HCT116 (cell line): ENCODE data around the gene PSMD5. TPM values are rescaled to one million over a fixed set of nuclear protein-coding genes. Genes with fewer than 3 reads are reported as not detected.
A peak's percentile ranks its signal among the peaks of the same experiment; 100 is the strongest.

ENCODE experiments used
- ATAC-seq: fragments of 200-7000 bp; cut with Tn5 transposase; 2 replicates; pipeline ENCODE4 v1.9.1; 2020; ENCODE audit warnings: mild to moderate bottlenecking, moderate library complexity
- BruUV-seq: library from RNA; stranded (reverse); fragments of 400-500 nt; replicated peaks from 2 replicates; lab custom pipeline; 2021; lab: Mats Ljungman, UMichigan
- CTCF ChIA-PET: fragments of 300-600 bp; sonication (Branson Sonifier 250); formaldehyde crosslinking; loops from one replicate; lab custom pipeline; 2021; ENCODE audit warnings: antibody characterized with exemption; lab: Charles Lee
- POLR2A ChIA-PET: fragments of 300-600, 350-600 bp; sonication (Branson Sonifier 250); formaldehyde crosslinking; loops from one replicate; lab custom pipeline; 2021; ENCODE audit warnings: antibody characterized with exemption; lab: Charles Lee
- RAD21 ChIA-PET, 2 experiments: fragments of 300-600 bp; sonication (Branson Sonifier 250); formaldehyde crosslinking; loops; one replicate each; lab custom pipeline; 2023; ENCODE audit warnings: low total read pairs in 2 of 2; ENCODE audit not compliant: uncharacterized antibody in 2 of 2, unreplicated experiment in 2 of 2, low non-redundant PET in 1 of 2; lab: Charles Lee
- DNase-seq: peaks from one replicate; pipeline ENCODE4 v3.0.0-alpha.2; 2010; ENCODE audit warnings: low read depth, low spot score
- H2AFZ ChIP-seq: fragments of 200-600 bp; shearing (Covaris generic), sonication (generic); 2 replicates; pipeline ENCODE4 v1.6.1; 2017; ENCODE audit warnings: low read depth, mixed run types, mixed read lengths, antibody characterized with exemption, low read length; ENCODE audit not compliant: poor library complexity, severe bottlenecking
- H3K27ac ChIP-seq: 2 replicates; pipeline ENCODE4 v1.5.1; 2012; ENCODE audit warnings: low read depth, low read length
- H3K27me3 ChIP-seq: fragments of 200-600 bp; sonication (generic); 2 replicates; pipeline ENCODE4 v1.6.1; 2016; ENCODE audit warnings: mixed run types, low read length, mixed read lengths; ENCODE audit not compliant: insufficient read depth
- H3K36me3 ChIP-seq, 2 experiments: fragments of 200-500 bp in 1 of 2; fragments of 200-600 bp in 1 of 2; sonication (Bioruptor generic) in 1 of 2; sonication (generic) in 1 of 2; 2 replicates each; pipeline versions ENCODE4 v1.5.1 to v1.6.1; 2014 to 2016; ENCODE audit warnings: low read length in 2 of 2, inconsistent platforms in 1 of 2, mixed read lengths in 1 of 2, mixed run types in 1 of 2; ENCODE audit not compliant: insufficient read depth in 2 of 2, control insufficient read depth in 1 of 2
- H3K4me1 ChIP-seq, 2 experiments: fragments of 200-600 bp in 1 of 2; sonication (generic) in 1 of 2; 2 replicates each; pipeline versions ENCODE4 v1.5.1 to v1.6.1; 2012 to 2017; ENCODE audit warnings: low read length in 2 of 2, inconsistent platforms in 1 of 2, mild to moderate bottlenecking in 1 of 2, mixed read lengths in 1 of 2, mixed run types in 1 of 2, moderate library complexity in 1 of 2; ENCODE audit not compliant: insufficient read depth in 2 of 2, control insufficient read depth in 1 of 2
- H3K4me2 ChIP-seq: fragments of 200-600 bp; sonication (generic); 2 replicates; pipeline ENCODE4 v1.6.1; 2017; ENCODE audit warnings: mixed run types, low read length, mixed read lengths
- H3K4me3 ChIP-seq, 2 experiments: fragments of 200-600 bp in 1 of 2; sonication (generic) in 1 of 2; replicated peaks in 1 of 2; 2 replicates each; pipeline ENCODE4 v1.5.1; 2011 to 2016; ENCODE audit warnings: low read length in 2 of 2, control low read depth in 1 of 2, low read depth in 1 of 2, mild to moderate bottlenecking in 1 of 2, mixed read lengths in 1 of 2, mixed run types in 1 of 2
- H3K79me2 ChIP-seq: fragments of 200-600 bp; sonication (generic); 2 replicates; pipeline ENCODE4 v1.6.1; 2017; ENCODE audit warnings: mild to moderate bottlenecking, mixed run types, low read length, moderate library complexity, mixed read lengths; ENCODE audit not compliant: insufficient read depth
- H3K9ac ChIP-seq: fragments of 200-600 bp; sonication (generic); 2 replicates; pipeline ENCODE4 v1.6.1; 2016; ENCODE audit warnings: low read length, mixed read lengths
- H3K9me2 ChIP-seq: fragments of 200-600 bp; sonication (generic), shearing (Covaris generic); 2 replicates; pipeline ENCODE4 v1.6.1; 2017; ENCODE audit warnings: mixed run types, mild to moderate bottlenecking, moderate library complexity; ENCODE audit not compliant: insufficient read depth
- H3K9me3 ChIP-seq, 2 experiments: fragments of 200-500 bp in 1 of 2; fragments of 200-600 bp in 1 of 2; sonication (Bioruptor generic) in 1 of 2; sonication (generic) in 1 of 2; 2 replicates each; pipeline ENCODE4 v1.6.1; 2014 to 2017; ENCODE audit warnings: low read length in 2 of 2, mixed read lengths in 2 of 2, inconsistent platforms in 1 of 2, low read depth in 1 of 2, mild to moderate bottlenecking in 1 of 2, mixed run types in 1 of 2, moderate library complexity in 1 of 2; ENCODE audit not compliant: control insufficient read depth in 1 of 2, insufficient read depth in 1 of 2
- H4K20me1 ChIP-seq: fragments of 200-600 bp; sonication (generic), shearing (Covaris generic); 2 replicates; pipeline ENCODE4 v1.6.1; 2017; ENCODE audit warnings: mixed run types, mild to moderate bottlenecking, moderate library complexity; ENCODE audit not compliant: insufficient read depth
- CBX3 ChIP-seq: IDR thresholded peaks from 2 replicates; pipeline ENCODE4 v1.6.1; 2012; ENCODE audit warnings: low read depth
- CTCF ChIP-seq, 3 experiments: fragments of 200-600 bp in 1 of 3; sonication (generic) in 1 of 3; IDR thresholded peaks in 2 of 3; conservative IDR thresholded peaks in 1 of 3; 2 replicates each; pipeline ENCODE4 v1.5.1; 2012 to 2017; ENCODE audit warnings: low read depth in 2 of 3, low read length in 2 of 3, antibody characterized with exemption in 1 of 3, borderline replicate concordance in 1 of 3, control low read depth in 1 of 3, mild to moderate bottlenecking in 1 of 3, mixed read lengths in 1 of 3, mixed run types in 1 of 3, moderate library complexity in 1 of 3; ENCODE audit not compliant: insufficient read depth in 1 of 3
- EGR1 ChIP-seq: IDR thresholded peaks from 2 replicates; pipeline ENCODE4 v1.6.1; 2012; ENCODE audit warnings: low read depth
- ELF1 ChIP-seq: IDR thresholded peaks from 2 replicates; pipeline ENCODE4 v1.6.1; 2012; ENCODE audit warnings: low read depth, borderline replicate concordance
- EZH2 ChIP-seq: fragments of 200-600 bp; sonication (generic); IDR thresholded peaks from 2 replicates; pipeline ENCODE4 v1.6.1; 2017; ENCODE audit warnings: antibody characterized with exemption, mixed run types
- FOSL1 ChIP-seq: IDR thresholded peaks from 2 replicates; pipeline ENCODE4 v1.6.1; 2012; ENCODE audit warnings: low read depth
- MAX ChIP-seq: IDR thresholded peaks from 2 replicates; pipeline ENCODE4 v1.6.1; 2012
- POLR2A ChIP-seq: IDR thresholded peaks from 2 replicates; pipeline ENCODE4 v1.7.0; 2011; ENCODE audit warnings: borderline replicate concordance; ENCODE audit not compliant: insufficient read depth, insufficient read length; ENCODE audit errors: extremely low read depth
- POLR2AphosphoS5 ChIP-seq: IDR thresholded peaks from 2 replicates; pipeline ENCODE4 v1.6.1; 2011; ENCODE audit warnings: mild to moderate bottlenecking, low read depth, low read length, moderate library complexity
- RAD21 ChIP-seq: IDR thresholded peaks from 2 replicates; pipeline ENCODE4 v1.6.1; 2012; ENCODE audit warnings: low read depth, mild to moderate bottlenecking
- REST ChIP-seq: IDR thresholded peaks from 2 replicates; pipeline ENCODE4 v1.6.1; 2012; ENCODE audit warnings: low read depth
- SIN3A ChIP-seq: IDR thresholded peaks from 2 replicates; pipeline ENCODE4 v1.6.1; 2012; ENCODE audit warnings: low read depth
- SP1 ChIP-seq: IDR thresholded peaks from 2 replicates; pipeline ENCODE4 v1.6.1; 2012; ENCODE audit warnings: low read depth
- SRF ChIP-seq: IDR thresholded peaks from 2 replicates; pipeline ENCODE4 v1.6.1; 2012; ENCODE audit warnings: low read depth
- TCF7L2 ChIP-seq: IDR thresholded peaks from 2 replicates; pipeline ENCODE4 v1.7.0; 2011; ENCODE audit warnings: borderline replicate concordance, inconsistent platforms; ENCODE audit not compliant: insufficient read depth, insufficient read length; ENCODE audit errors: extremely low read depth
- YY1 ChIP-seq: IDR thresholded peaks from 2 replicates; pipeline ENCODE4 v1.6.1; 2011; ENCODE audit warnings: low read length, low read depth, moderate library complexity, mild to moderate bottlenecking; ENCODE audit not compliant: insufficient replicate concordance; ENCODE audit errors: extremely low read depth
- ZBTB33 ChIP-seq: IDR thresholded peaks from 2 replicates; pipeline ENCODE4 v1.6.1; 2011; ENCODE audit warnings: mild to moderate bottlenecking, low read length, moderate library complexity; ENCODE audit not compliant: insufficient replicate concordance; ENCODE audit errors: extremely low read depth
- ZFX ChIP-seq: fragments of 450-650 bp; IDR thresholded peaks from 2 replicates; pipeline ENCODE4 v1.6.1; 2017
- ZNF274 ChIP-seq: fragments of 200-500 bp; sonication (Bioruptor generic); IDR thresholded peaks from 2 replicates; pipeline ENCODE4 v1.6.1; 2014; ENCODE audit warnings: mild to moderate bottlenecking, low read depth, low read length, inconsistent platforms
- intact Hi-C: fragments of 100-400 bp; cut with micrococcal nuclease; formaldehyde crosslinking; loops from 2 replicates; pipeline ENCODE4 v1.10.0; 2022
- total RNA-seq: library from RNA; stranded (reverse); gene quantifications from one replicate; pipeline ENCODE4 v1.2.1, GENCODE V29; 2021; ENCODE audit not compliant: unreplicated experiment

The PSMD5 gene
- total RNA-seq, 1 experiment from 2014 or later: 64.3 TPM

GRCh38 chr9:120875954-120876841 lies 33.5 kb upstream of the PSMD5 start:
- H3K9me3 ChIP-seq: no peaks in the 10 kb centered on the region
- H3K9me2 ChIP-seq: no peaks in the 10 kb centered on the region
- peak overlapping the region; percentile 89 for H3K27ac ChIP-seq
- intact Hi-C loops: loop anchor here (5.0 kb wide), 1 partner anchor 61 kb away; no protein-coding TSS in a partner anchor
- H3K4me3 ChIP-seq: peak overlapping the region; percentile 45 to 74
- H3K79me2 ChIP-seq: peaks cover 19% of the 10 kb centered on the region
- ChIA-PET POLR2A (no interaction called here), CTCF (no interaction called here), RAD21 (no interaction called here)
- peak; percentile 73 for DNase-seq
- peak overlapping the region; percentile 92 for H3K9ac ChIP-seq
- H3K4me1 ChIP-seq: peaks cover 44 to 55% of the 10 kb centered on the region in 2 experiments
- no peaks in the 10 kb centered on the region for H3K27me3 ChIP-seq
- H3K4me2 ChIP-seq: peak overlapping the region; percentile 97
- H2AFZ ChIP-seq: no peak overlapping the region
- peak; percentile 59 for ATAC-seq
- TSS peak; percentile 68 for BruUV-seq
- peaks cover 0 to 12% of the 10 kb centered on the region in 2 experiments; a peak in 1 of 4 replicates for H3K36me3 ChIP-seq
- no peaks in the 10 kb centered on the region for H4K20me1 ChIP-seq
- no peak for TF ChIP-seq ELF1
- no peak for TF ChIP-seq CTCF (IDR thresholded peaks at IDR 0.05 in 2 of 3, conservative IDR thresholded peaks at IDR 0.05 in 1 of 3; ENCODE audit: borderline replicate concordance in 1 of 3, insufficient read depth in 1 of 3, low read depth in 2 of 3, low read length in 2 of 3)
- TF ChIP-seq ZFX: 0 out of 2 replicates have a peak, but pooled peaks have one; percentile 33
- no peak for TF ChIP-seq RAD21
- peak; percentile 58 for TF ChIP-seq YY1
- TF ChIP-seq SIN3A: no peak
- TF ChIP-seq CBX3: no peak
- no peak for TF ChIP-seq SRF
- TF ChIP-seq REST: no peak
- no peak for TF ChIP-seq EGR1
- TF ChIP-seq ZNF274: no peak
- TF ChIP-seq POLR2A: peak; percentile 25
- TF ChIP-seq SP1: no peak
- TF ChIP-seq EZH2: no peak
- TF ChIP-seq TCF7L2: no peak
- TF ChIP-seq FOSL1: no peak
- no peak for TF ChIP-seq ZBTB33
- TF ChIP-seq MAX: no peak
- 0 out of 2 replicates have a peak, but pooled peaks have one; percentile 54 for TF ChIP-seq POLR2AphosphoS5
